ENCODE measurements around the gene TGFA. TPM values are rescaled to one million over a fixed set of nuclear protein-coding genes. Genes with fewer than 3 reads are reported as not detected.

TGFA gene
- total RNA-seq, 1 experiment from 2014 or later = 6.6 TPM

GRCh38 chr2:70552501-70553333 lies 909 bp downstream of the TGFA start:
- DNase-seq (ENCODE audit: low read depth) = peak; percentile 59

DNA sequence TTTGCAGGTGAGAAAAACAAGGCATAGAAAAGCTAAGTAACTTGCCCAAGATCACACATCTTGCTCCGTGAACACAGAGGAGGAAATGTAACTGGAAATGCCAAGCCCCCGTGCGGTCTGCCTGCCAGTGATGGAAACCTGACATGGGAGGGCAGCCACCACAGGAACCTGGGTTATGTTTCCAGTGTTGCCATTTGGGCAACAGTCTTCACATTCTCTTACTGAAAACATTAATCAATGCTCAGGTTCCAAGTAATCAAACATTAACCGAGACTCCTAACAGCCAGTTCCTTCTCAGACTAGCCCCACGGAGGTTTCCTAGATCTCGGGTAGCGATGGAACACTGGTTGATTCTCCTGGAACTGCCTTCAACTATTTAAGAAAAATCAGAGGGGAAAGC lies 2.5 kb downstream of the TGFA start:
- DNase-seq (ENCODE audit: low read depth) = no peak

DNA sequence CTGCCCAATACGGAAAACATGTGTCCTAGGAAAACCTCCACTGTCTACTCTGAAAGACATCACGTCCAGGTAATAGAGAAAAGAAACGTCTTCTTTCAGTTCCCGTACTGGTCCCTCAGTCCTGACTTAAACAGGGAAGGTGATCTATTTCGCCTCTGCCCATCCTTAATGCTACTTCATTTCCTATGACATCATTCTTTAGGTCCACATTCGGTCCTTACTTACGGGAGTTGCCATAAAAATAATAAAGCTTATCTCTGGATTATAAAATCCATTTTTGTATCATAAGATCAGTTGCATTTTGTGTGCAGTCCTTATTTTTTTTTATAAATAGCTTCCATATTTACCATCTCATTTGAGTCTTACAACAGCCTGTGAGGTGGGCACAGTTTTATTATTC lies 3.7 kb downstream of the TGFA start:
- DNase-seq (ENCODE audit: low read depth) = no peak

DNA sequence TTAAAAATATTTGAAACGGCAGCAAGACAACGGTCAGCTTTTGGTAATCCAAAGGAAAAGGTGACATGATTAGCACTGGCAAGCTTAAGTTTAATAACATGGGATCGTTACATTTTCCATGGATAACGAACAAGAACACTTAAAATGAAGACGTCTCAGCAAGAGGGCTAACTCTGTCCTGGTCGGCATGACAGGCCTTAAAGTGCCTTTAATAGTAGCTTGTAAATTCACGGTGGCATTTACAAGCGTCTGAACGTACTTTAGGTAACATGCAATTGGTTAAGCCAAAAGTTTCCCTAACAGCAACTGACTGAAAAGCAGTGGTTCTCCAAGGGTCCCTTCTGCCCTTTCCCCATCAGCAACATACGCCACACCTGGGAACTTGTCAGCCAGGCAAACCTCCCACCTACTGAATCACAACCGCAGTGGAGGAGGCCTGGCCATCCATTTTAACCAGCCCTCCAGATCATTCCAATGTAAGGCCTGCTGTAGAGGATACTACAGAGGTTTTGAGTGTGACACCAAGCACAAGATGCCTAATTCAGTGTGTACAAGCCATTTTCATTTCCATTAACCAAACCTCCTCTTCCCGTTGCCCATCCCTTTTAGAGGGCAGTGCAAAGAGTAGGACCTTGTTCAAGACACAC lies 4.4 kb downstream of the TGFA start:
- no peak for DNase-seq (ENCODE audit: low read depth)

GRCh38 chr2:70548233-70548632 lies 5.4 kb downstream of the TGFA start:
- no peak for DNase-seq (ENCODE audit: low read depth)

GRCh38 chr2:70546885-70547284 lies 6.7 kb downstream of the TGFA start:
- no peak for DNase-seq (ENCODE audit: low read depth)

DNA sequence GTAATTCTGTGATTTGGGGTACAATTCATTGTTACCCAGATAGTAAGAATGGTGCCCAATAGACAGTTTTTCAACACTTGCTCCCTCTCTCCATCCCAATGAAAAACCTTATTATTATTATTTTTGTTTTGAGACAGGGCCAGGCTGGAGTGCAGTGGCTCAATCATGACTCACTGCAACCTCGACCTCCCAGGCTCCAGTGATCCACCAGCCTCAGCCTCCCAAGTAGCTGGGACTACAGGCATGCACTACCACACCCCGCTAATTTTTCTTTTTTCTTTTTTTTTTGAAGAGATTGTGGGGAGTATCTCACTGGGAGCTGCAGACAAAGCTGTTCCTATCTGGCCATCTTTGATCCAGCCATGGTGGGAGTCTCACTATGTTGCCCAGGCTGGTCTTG lies 7.2 kb downstream of the TGFA start:
- peak; percentile 63 for DNase-seq (ENCODE audit: low read depth)

- peak; percentile 59 for DNase-seq (ENCODE audit: low read depth)
Observed at GRCh38 chr2:70541481-70542020, 12.1 kb downstream of the TGFA start.

DNA sequence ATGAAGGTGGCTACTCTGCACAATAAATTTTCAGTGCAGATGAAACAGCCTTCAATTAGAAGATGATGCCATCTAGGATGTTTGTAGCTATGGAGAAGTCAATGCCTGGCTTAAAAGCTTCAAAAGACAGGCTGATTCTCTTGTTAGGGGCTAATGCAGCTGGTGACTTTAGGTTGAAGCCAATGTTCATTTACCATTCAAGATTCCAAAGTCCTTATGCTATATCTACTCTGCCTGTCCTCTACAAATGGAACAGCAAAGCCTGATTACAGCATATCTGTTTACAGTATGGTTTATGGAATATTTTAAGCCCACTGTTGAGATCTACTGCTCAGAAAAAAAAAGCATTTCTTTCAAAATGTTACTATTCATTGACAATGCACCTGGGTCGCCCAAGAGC lies 15.8 kb downstream of the TGFA start:
- no peak for DNase-seq (ENCODE audit: low read depth)

DNA sequence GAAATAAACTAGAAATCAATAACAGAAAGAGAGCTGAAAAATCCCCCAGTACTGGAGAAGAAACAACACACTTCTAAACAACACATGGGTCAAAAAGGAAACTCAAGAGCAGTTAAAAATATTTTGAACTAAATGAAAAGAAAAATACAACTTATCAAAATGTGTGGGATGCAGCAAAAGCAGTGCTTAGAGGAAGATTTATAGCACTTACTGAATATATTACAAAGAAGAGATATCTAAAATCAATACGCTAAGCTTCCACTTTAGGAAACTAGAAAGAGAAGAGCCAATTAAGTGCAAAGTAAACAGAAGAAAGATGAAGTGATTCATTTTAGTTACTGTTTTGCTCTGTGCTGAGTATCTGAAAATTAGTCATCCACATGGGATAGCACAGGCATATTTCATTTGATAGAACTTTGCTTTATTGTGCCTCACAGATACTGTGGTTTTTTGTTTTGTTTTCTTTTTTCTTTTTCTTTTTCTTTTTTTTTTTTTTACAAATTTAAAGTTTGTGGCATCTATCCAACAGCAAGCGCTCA lies 17.0 kb downstream of the TGFA start:
- no peak for DNase-seq (ENCODE audit: low read depth)

GRCh38 chr2:70535573-70535972 lies 18.1 kb downstream of the TGFA start:
- no peak for DNase-seq (ENCODE audit: low read depth)

DNA sequence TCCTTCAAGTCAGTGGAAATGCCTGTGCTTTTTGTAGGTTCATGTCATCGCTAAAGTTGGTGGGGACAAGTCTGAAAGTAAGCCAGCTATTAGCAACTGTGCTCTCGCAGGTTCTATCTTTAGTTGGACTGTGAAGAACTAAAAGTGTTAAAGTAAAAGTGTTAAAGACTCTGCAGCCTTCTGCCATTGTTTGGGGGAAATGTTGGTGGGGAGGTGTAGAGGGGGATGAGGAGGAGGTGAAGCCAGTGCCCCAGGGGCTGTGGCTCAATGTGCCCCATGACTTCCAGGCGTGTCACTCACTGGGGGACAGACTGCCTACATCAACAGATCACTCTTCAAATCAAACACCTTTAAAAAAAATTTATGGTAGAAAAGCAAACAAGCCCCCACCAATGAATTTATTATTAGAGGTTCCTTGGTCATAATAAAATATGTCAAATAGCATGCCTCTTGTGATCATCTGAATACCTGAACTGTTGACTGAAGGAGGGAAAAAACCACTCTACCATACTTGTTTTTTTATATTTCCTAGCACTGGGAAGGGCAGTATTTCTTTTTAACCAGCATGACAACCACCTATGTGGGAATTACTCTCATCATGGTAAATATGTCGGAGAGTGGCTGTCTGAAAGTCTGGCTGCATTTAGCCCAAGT lies 19.3 kb downstream of the TGFA start:
- DNase-seq (ENCODE audit: low read depth) = no peak

GRCh38 chr2:70532244-70532935 lies 21.2 kb downstream of the TGFA start:
- no peak for DNase-seq (ENCODE audit: low read depth)

DNA sequence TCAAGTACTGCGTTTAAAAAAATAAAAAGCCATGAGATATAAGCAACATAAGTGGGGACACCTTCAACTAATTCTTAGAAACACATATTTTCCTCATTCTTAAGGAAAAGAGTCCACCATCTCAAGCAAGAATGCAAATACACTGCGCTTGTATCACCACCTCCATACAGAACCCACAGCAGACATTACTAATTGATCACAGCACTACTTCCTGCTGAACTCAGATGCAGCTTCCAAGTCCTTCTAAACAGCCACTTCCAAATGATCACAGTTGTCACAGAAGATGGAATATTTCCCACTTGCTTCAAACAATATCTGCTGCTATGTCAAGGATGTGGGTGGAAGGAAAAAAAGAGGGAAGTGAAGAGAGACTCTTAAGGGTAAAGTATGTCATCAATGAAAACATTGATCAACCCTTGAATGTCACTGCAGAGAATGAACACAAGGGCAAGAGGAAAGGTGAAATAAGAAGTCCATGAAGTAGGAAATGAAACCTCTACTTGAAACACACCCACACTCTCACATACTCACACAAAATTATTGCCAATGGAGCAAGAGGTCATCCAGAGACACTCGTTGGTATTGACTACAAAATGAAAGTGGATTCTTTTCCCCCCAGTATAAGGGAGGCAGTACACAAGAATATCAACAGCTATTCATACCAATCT lies 22.1 kb downstream of the TGFA start:
- no peak for DNase-seq (ENCODE audit: low read depth)

GRCh38 chr2:70529610-70530009 lies 24.0 kb downstream of the TGFA start:
- no peak for DNase-seq (ENCODE audit: low read depth)

GRCh38 chr2:70528929-70529328 lies 24.7 kb downstream of the TGFA start:
- DNase-seq (ENCODE audit: low read depth) = no peak

- no peak for DNase-seq (ENCODE audit: low read depth)
Observed at GRCh38 chr2:70528276-70528675, 25.4 kb downstream of the TGFA start.

GRCh38 chr2:70527447-70528080 lies 26.1 kb downstream of the TGFA start:
- DNase-seq (ENCODE audit: low read depth) = no peak

DNA sequence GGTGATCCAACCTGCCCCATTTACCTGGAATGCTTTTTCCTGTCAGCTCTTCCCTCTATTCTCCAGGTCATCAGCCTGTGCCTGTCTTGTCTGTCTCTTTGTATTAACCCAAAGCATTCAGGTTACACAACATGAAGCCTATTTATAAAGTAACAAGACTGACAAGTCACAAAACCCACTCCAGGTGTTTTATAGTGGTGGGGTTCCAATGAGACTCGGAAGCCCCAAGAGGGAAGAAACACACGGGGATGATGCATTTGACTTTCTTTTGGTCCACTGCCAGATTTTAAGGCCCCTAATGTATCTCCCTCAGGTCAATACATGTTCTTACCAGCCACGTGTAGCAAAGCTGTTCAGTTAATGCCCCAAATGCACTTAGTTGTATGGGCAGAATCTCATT lies 27.5 kb downstream of the TGFA start:
- DNase-seq (ENCODE audit: low read depth) = no peak

- DNase-seq (ENCODE audit: low read depth) = peak; percentile 61
Observed at GRCh38 chr2:70525032-70525431, 28.6 kb downstream of the TGFA start.

Data from Daoy (cell line).